Mesendoderm (in vitro differentiated cells): Measurements from ENCODE around the gene COBL.

ENCODE experiments used
- DNase-seq: peaks from one replicate; pipeline ENCODE4 v3.0.0; 2013
- H2AK5ac ChIP-seq: 2 replicates; pipeline ENCODE4 v1.6.1; 2013; ENCODE audit warnings: low read length, inconsistent platforms
- H2BK120ac ChIP-seq: 2 replicates; pipeline ENCODE4 v1.6.1; 2013; ENCODE audit warnings: low read depth, mild to moderate bottlenecking, low read length, moderate library complexity, mixed read lengths
- H2BK15ac ChIP-seq: replicated peaks from 2 replicates; pipeline ENCODE4 v1.6.1; 2013; ENCODE audit warnings: low read depth, mild to moderate bottlenecking, moderate library complexity
- H2BK5ac ChIP-seq: 2 replicates; pipeline ENCODE4 v1.6.1; 2013; ENCODE audit warnings: low read length, inconsistent platforms
- H3K18ac ChIP-seq: 2 replicates; pipeline ENCODE4 v1.6.1; 2013; ENCODE audit warnings: mild to moderate bottlenecking, low read length, mixed read lengths
- H3K23ac ChIP-seq: one replicate; pipeline ENCODE4 v1.6.1; 2013; ENCODE audit warnings: low read length
- H3K27ac ChIP-seq: 2 replicates; pipeline ENCODE4 v1.5.1; 2013; ENCODE audit warnings: low read depth, mild to moderate bottlenecking, inconsistent platforms, low read length, moderate library complexity
- H3K27me3 ChIP-seq: 2 replicates; pipeline ENCODE4 v1.6.1; 2013; ENCODE audit warnings: low read length, control low read depth, mild to moderate bottlenecking, inconsistent platforms; ENCODE audit not compliant: insufficient read depth, poor library complexity
- H3K36me3 ChIP-seq: 2 replicates; pipeline ENCODE4 v1.6.1; 2013; ENCODE audit warnings: low read length, inconsistent platforms; ENCODE audit not compliant: control insufficient read depth, insufficient read depth
- H3K4ac ChIP-seq: one replicate; pipeline ENCODE4 v1.6.1; 2013; ENCODE audit warnings: low read depth, mild to moderate bottlenecking, low read length, moderate library complexity
- H3K4me1 ChIP-seq: 2 replicates; pipeline ENCODE4 v1.6.1; 2013; ENCODE audit warnings: low read depth, low read length, inconsistent platforms; ENCODE audit not compliant: control insufficient read depth
- H3K4me2 ChIP-seq: 2 replicates; pipeline ENCODE4 v1.6.1; 2013; ENCODE audit warnings: low read length
- H3K4me3 ChIP-seq: 2 replicates; pipeline ENCODE4 v1.5.1; 2013; ENCODE audit warnings: mild to moderate bottlenecking, low read length
- H3K56ac ChIP-seq: one replicate; pipeline ENCODE4 v1.6.1; 2013; ENCODE audit warnings: low read length
- H3K79me1 ChIP-seq: 2 replicates; pipeline ENCODE4 v1.6.1; 2013; ENCODE audit warnings: low read length, inconsistent platforms
- H3K79me2 ChIP-seq: 2 replicates; pipeline ENCODE4 v1.6.1; 2013; ENCODE audit warnings: mild to moderate bottlenecking, low read length; ENCODE audit not compliant: control insufficient read depth, insufficient read depth
- H3K9ac ChIP-seq: 2 replicates; pipeline ENCODE4 v1.6.1; 2013; ENCODE audit warnings: low read length, inconsistent platforms
- H4K5ac ChIP-seq: one replicate; pipeline ENCODE4 v1.6.1; 2013; ENCODE audit warnings: low read length
- H4K8ac ChIP-seq: one replicate; pipeline ENCODE4 v1.6.1; 2013; ENCODE audit warnings: low read depth, mild to moderate bottlenecking, control low read depth, low read length, moderate library complexity
- WGBS: extraction: QIAGEN DNeasy Blood & Tissue Kit; methylation state at CpG from one replicate; pipeline ENCODE4 v1.1.7; 2013; ENCODE audit warnings: low lambda C conversion rate, missing lambda C conversion rate; ENCODE audit not compliant: insufficient coverage; ENCODE audit errors: extremely low coverage; 5-methylcytosine and 5-hydroxymethylcytosine counted together

Gene COBL

GRCh38 chr7:51262796-51263531 is 53.6 kb downstream of the COBL start:
- no peaks in the 10 kb centered on the region for H3K79me1 ChIP-seq
- H3K4me2 ChIP-seq, result no peak overlapping the region
- H3K4ac ChIP-seq, result no peak overlapping the region
- no peak overlapping the region for H2BK15ac ChIP-seq
- no peaks in the 10 kb centered on the region for H3K36me3 ChIP-seq
- H3K79me2 ChIP-seq, result no peaks in the 10 kb centered on the region
- H3K23ac ChIP-seq, result no peak overlapping the region
- no peak overlapping the region for H3K56ac ChIP-seq
- no peak overlapping the region for H4K5ac ChIP-seq
- H3K4me3 ChIP-seq, result no peak overlapping the region
- no peak for DNase-seq
- WGBS, result no CpG with 5 or more reads among the region's 12 CpGs
- H2BK120ac ChIP-seq, result no peak overlapping the region
- no peak overlapping the region for H3K9ac ChIP-seq
- H3K4me1 ChIP-seq, result no peaks in the 10 kb centered on the region
- H3K27me3 ChIP-seq, result no peaks in the 10 kb centered on the region
- H2BK5ac ChIP-seq, result no peak overlapping the region
- no peak overlapping the region for H2AK5ac ChIP-seq
- H3K18ac ChIP-seq, result no peak overlapping the region
- H3K27ac ChIP-seq, result no peak overlapping the region
- H4K8ac ChIP-seq, result no peak overlapping the region

DNA sequence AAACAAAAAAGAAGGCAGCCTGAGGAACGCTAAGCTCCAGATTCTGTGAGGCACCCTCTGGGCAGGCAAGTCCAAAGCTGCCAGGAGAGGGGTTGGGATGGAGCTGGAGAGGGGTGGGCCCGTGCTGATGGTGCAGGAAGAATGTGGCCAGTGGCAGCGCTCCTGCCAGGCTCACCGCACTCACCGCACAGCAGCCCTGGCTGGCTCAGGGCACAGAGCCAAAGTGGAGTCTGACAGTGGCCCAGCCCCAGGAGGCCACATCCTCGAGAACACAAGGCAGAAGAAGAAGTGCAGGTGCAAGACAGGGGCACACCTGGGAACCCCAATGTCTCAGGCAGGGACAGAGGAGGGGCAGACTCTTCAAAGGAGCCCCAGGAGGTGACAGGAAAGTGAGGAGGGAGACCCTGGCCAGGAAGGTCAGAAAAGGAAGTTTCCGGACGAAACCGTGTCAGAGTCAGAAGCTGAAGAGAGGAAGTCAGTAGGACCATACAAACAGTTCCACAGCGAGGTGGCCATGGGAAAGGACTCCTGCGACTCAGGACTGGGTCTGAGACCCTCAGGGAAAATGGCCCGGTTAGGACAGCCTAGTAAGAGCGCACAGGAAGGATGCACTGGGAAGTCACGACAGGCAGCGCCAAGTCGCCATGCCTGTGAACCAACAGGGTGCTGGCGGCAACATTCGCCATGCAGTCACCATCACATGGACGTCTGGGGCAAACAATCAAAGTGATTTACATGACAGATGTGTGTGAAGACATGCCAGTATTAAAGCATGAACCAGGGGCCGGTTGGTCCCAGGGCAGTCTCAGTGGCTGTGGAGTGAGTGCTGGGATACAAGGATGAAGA is 54.4 kb downstream of the COBL start:
- no CpG with 5 or more reads among the region's 20 CpGs for WGBS
- H3K27ac ChIP-seq, result no peak overlapping the region
- no peak overlapping the region for H4K5ac ChIP-seq
- H2AK5ac ChIP-seq, result no peak overlapping the region
- no peaks in the 10 kb centered on the region for H3K79me2 ChIP-seq
- no peak overlapping the region for H3K23ac ChIP-seq
- H4K8ac ChIP-seq, result no peak overlapping the region
- H3K4me2 ChIP-seq, result no peak overlapping the region
- H2BK5ac ChIP-seq, result no peak overlapping the region
- no peak overlapping the region for H3K4me3 ChIP-seq
- H3K9ac ChIP-seq, result no peak overlapping the region
- H3K56ac ChIP-seq, result no peak overlapping the region
- no peaks in the 10 kb centered on the region for H3K79me1 ChIP-seq
- no peaks in the 10 kb centered on the region for H3K36me3 ChIP-seq
- no peaks in the 10 kb centered on the region for H3K4me1 ChIP-seq
- no peak overlapping the region for H3K4ac ChIP-seq
- no peak for DNase-seq
- no peaks in the 10 kb centered on the region for H3K27me3 ChIP-seq
- no peak overlapping the region for H2BK15ac ChIP-seq
- no peak overlapping the region for H2BK120ac ChIP-seq
- H3K18ac ChIP-seq, result no peak overlapping the region

- H2BK120ac ChIP-seq, result no peak overlapping the region
- DNase-seq, result no peak
- H4K5ac ChIP-seq, result no peak overlapping the region
- no peak overlapping the region for H3K4me3 ChIP-seq
- no peak overlapping the region for H3K56ac ChIP-seq
- no peak overlapping the region for H2BK5ac ChIP-seq
- H3K27ac ChIP-seq, result no peak overlapping the region
- H3K9ac ChIP-seq, result no peak overlapping the region
- H3K79me1 ChIP-seq, result no peaks in the 10 kb centered on the region
- H3K27me3 ChIP-seq, result no peaks in the 10 kb centered on the region
- H3K4me1 ChIP-seq, result no peaks in the 10 kb centered on the region
- H3K4ac ChIP-seq, result no peak overlapping the region
- WGBS, result no CpG with 5 or more reads among the region's 15 CpGs
- no peak overlapping the region for H3K18ac ChIP-seq
- H3K79me2 ChIP-seq, result no peaks in the 10 kb centered on the region
- no peak overlapping the region for H3K4me2 ChIP-seq
- H2BK15ac ChIP-seq, result no peak overlapping the region
- no peak overlapping the region for H4K8ac ChIP-seq
- no peak overlapping the region for H2AK5ac ChIP-seq
- no peak overlapping the region for H3K23ac ChIP-seq
- H3K36me3 ChIP-seq, result no peaks in the 10 kb centered on the region
These were observed 55.3 kb downstream of the COBL start for GRCh38 chr7:51261117-51261835.

- Histone ChIP-seq H3K79me1 (no peaks in the 10 kb centered on the region), H3K36me3 (no peaks in the 10 kb centered on the region), H2BK120ac (no peak overlapping the region), H4K5ac (no peak overlapping the region), H2AK5ac (no peak overlapping the region), H3K27me3 (no peaks in the 10 kb centered on the region), H3K56ac (no peak overlapping the region), H2BK15ac (no peak overlapping the region), H3K4me2 (no peak overlapping the region), H3K4ac (no peak overlapping the region), H3K18ac (no peak overlapping the region), H3K4me3 (no peak overlapping the region), H3K27ac (no peak overlapping the region), H3K4me1 (no peaks in the 10 kb centered on the region), H3K79me2 (no peaks in the 10 kb centered on the region), H4K8ac (no peak overlapping the region), H3K23ac (no peak overlapping the region), H3K9ac (no peak overlapping the region), H2BK5ac (no peak overlapping the region)
- WGBS, result no CpG with 5 or more reads among the region's 4 CpGs
- DNase-seq, result no peak
These were observed 56.1 kb downstream of the COBL start for GRCh38 chr7:51260516-51260915.

- Histone ChIP-seq H3K79me2 (no peaks in the 10 kb centered on the region), H3K27ac (no peak overlapping the region), H2BK120ac (no peak overlapping the region), H2AK5ac (no peak overlapping the region), H4K5ac (no peak overlapping the region), H4K8ac (no peak overlapping the region), H3K23ac (no peak overlapping the region), H3K4me1 (no peaks in the 10 kb centered on the region), H3K4me3 (no peak overlapping the region), H3K9ac (no peak overlapping the region), H2BK5ac (no peak overlapping the region), H3K36me3 (no peaks in the 10 kb centered on the region), H3K4ac (no peak overlapping the region), H3K4me2 (no peak overlapping the region), H3K56ac (no peak overlapping the region), H3K18ac (no peak overlapping the region), H3K27me3 (no peaks in the 10 kb centered on the region), H3K79me1 (no peaks in the 10 kb centered on the region), H2BK15ac (no peak overlapping the region)
- no peak for DNase-seq
- no CpG with 5 or more reads among the region's 4 CpGs for WGBS
These were observed 56.8 kb downstream of the COBL start for GRCh38 chr7:51259766-51260165.
